Fibroblast of lung (primary cell): ENCODE measurements around the gene MRC2. TPM values are rescaled to one million over a fixed set of nuclear protein-coding genes. Genes with fewer than 3 reads are reported as not detected.
"Not testable (repeated sequence)": the region's sequence is repeated elsewhere in the genome, so short reads cannot be mapped to it uniquely, and the experiment has no call there.

ENCODE experiments used
- DNase-seq, 2 donors: peaks; one replicate each; pipeline versions ENCODE4 v3.0.0 to v3.0.0-alpha.2; 2010; ENCODE audit warnings: low read depth in 2 of 2
- H2AFZ ChIP-seq: 2 replicates; pipeline ENCODE4 v1.5.1; 2012; ENCODE audit warnings: low read length, control low read depth, inconsistent platforms
- H3K27ac ChIP-seq: 2 replicates; pipeline ENCODE4 v1.5.1; 2011; ENCODE audit warnings: low read length, control low read depth; ENCODE audit not compliant: insufficient read depth
- H3K27me3 ChIP-seq: 2 replicates; pipeline ENCODE4 v1.5.1; 2011; ENCODE audit warnings: mild to moderate bottlenecking, low read length; ENCODE audit not compliant: control insufficient read depth, insufficient read depth
- H3K36me3 ChIP-seq: 2 replicates; pipeline ENCODE4 v1.5.1; 2011; ENCODE audit warnings: low read length; ENCODE audit not compliant: control insufficient read depth, insufficient read depth
- H3K4me1 ChIP-seq: 2 replicates; pipeline ENCODE4 v1.5.1; 2011; ENCODE audit warnings: low read length; ENCODE audit not compliant: control insufficient read depth, insufficient read depth; ENCODE audit errors: extremely low read depth
- H3K4me2 ChIP-seq: 2 replicates; pipeline ENCODE4 v1.5.1; 2011; ENCODE audit warnings: low read length, control low read depth; ENCODE audit not compliant: insufficient read depth; ENCODE audit errors: extremely low read depth
- H3K4me3 ChIP-seq, 4 experiments: fragments of 200-600 bp in 1 of 4; sonication (generic) in 1 of 4; replicated peaks in 1 of 4; 2 replicates each; pipeline ENCODE4 v1.5.1; 2011 to 2016; ENCODE audit warnings: low read length in 4 of 4, low read depth in 3 of 4, mild to moderate bottlenecking in 3 of 4, control low read depth in 2 of 4, inconsistent platforms in 1 of 4, mixed read lengths in 1 of 4; ENCODE audit not compliant: insufficient read depth in 1 of 4; ENCODE audit errors: control extremely low read depth in 1 of 4
- H3K79me2 ChIP-seq: 2 replicates; pipeline ENCODE4 v1.5.1; 2012; ENCODE audit warnings: mild to moderate bottlenecking, low read length, inconsistent platforms; ENCODE audit not compliant: control insufficient read depth, insufficient read depth
- H3K9ac ChIP-seq: 2 replicates; pipeline ENCODE4 v1.5.1; 2011; ENCODE audit warnings: mild to moderate bottlenecking, low read length, control low read depth; ENCODE audit not compliant: insufficient read depth
- H3K9me3 ChIP-seq: 2 replicates; pipeline ENCODE4 v1.5.1; 2012; ENCODE audit warnings: low read depth, low read length; ENCODE audit not compliant: control insufficient read depth, insufficient read depth
- H4K20me1 ChIP-seq: 2 replicates; pipeline ENCODE4 v1.5.1; 2011; ENCODE audit warnings: low read length; ENCODE audit not compliant: control insufficient read depth, insufficient read depth; ENCODE audit errors: extremely low read depth
- EZH2 ChIP-seq: IDR thresholded peaks from 2 replicates; pipeline ENCODE4 v1.5.1; 2012; ENCODE audit warnings: low read length, control low read depth, mild to moderate bottlenecking; ENCODE audit errors: missing control alignments
- polyA plus RNA-seq, 2 donors: library from polyadenylated mRNA; depleted of rRNA in 1 of 2; stranded (reverse) in 1 of 2; unstranded in 1 of 2; fragments of >200 nt; gene quantifications; 2 replicates each; pipeline ENCODE4 v1.2.1, GENCODE V29; 2011 to 2012; ENCODE audit warnings: missing spikeins in 1 of 2
- total RNA-seq: library from RNA; depleted of rRNA; stranded (reverse); fragments of >200 nt; gene quantifications from 2 replicates; pipeline ENCODE4 v1.2.1, GENCODE V29; 2014
- TF ChIP-seq, protein P1 (sequence below), 2 donors: IDR thresholded peaks in 1 of 2; conservative IDR thresholded peaks in 1 of 2; 1 replicate in 1 of 2; 2 replicates in 1 of 2; pipeline ENCODE4 v1.5.1; 2011 to 2012; ENCODE audit warnings: low read length in 2 of 2, control low read depth in 1 of 2, inconsistent platforms in 1 of 2, low read depth in 1 of 2, mild to moderate bottlenecking in 1 of 2

MRC2 gene
- total and polyA plus RNA-seq, 2 donors (not counting 1 experiment from before 2014, with no cell fraction given), result 98.7 to 164 TPM

DNA sequence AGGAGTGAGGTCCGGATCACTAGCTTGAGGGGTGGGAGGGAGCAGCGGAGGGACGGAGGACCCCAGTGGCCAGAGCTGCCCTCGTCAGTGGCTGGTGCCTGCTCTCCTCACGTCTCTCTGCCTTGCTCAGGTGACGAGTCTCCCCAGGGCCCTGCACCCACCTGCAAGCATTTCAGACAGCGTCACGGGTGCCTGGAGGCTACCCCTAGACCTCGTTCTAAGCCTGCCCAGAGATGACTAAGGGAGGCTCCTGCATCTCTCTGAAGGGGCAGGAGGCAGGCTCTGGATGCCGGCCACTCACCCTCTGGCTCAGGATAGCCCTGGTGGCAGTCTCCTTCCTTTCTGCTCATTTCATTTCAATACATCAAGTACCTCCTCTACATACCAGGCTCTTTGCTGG, 68.8 kb downstream of the MRC2 start:
- Histone ChIP-seq H3K9ac (no peak overlapping the region), H3K27me3 (no peaks in the 10 kb centered on the region), H3K4me1 (no peaks in the 10 kb centered on the region), H3K9me3 (no peaks in the 10 kb centered on the region), H3K79me2 (no peaks in the 10 kb centered on the region), H3K4me2 (no peak overlapping the region), H4K20me1 (no peaks in the 10 kb centered on the region), H2AFZ (no peak overlapping the region), H3K36me3 (peaks cover 9% of the 10 kb centered on the region), H3K4me3 (no peak overlapping the region), H3K27ac (no peak overlapping the region)
- DNase-seq, result peak in 1 of 2 donors; percentile 35
- TF ChIP-seq, protein P1, sequence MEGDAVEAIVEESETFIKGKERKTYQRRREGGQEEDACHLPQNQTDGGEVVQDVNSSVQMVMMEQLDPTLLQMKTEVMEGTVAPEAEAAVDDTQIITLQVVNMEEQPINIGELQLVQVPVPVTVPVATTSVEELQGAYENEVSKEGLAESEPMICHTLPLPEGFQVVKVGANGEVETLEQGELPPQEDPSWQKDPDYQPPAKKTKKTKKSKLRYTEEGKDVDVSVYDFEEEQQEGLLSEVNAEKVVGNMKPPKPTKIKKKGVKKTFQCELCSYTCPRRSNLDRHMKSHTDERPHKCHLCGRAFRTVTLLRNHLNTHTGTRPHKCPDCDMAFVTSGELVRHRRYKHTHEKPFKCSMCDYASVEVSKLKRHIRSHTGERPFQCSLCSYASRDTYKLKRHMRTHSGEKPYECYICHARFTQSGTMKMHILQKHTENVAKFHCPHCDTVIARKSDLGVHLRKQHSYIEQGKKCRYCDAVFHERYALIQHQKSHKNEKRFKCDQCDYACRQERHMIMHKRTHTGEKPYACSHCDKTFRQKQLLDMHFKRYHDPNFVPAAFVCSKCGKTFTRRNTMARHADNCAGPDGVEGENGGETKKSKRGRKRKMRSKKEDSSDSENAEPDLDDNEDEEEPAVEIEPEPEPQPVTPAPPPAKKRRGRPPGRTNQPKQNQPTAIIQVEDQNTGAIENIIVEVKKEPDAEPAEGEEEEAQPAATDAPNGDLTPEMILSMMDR (conservative IDR thresholded peaks at IDR 0.05 in 1 of 2, IDR thresholded peaks at IDR 0.05 in 1 of 2; ENCODE audit: low read depth in 1 of 2, low read length in 2 of 2), result no peak
- TF ChIP-seq EZH2, result no peak

DNA sequence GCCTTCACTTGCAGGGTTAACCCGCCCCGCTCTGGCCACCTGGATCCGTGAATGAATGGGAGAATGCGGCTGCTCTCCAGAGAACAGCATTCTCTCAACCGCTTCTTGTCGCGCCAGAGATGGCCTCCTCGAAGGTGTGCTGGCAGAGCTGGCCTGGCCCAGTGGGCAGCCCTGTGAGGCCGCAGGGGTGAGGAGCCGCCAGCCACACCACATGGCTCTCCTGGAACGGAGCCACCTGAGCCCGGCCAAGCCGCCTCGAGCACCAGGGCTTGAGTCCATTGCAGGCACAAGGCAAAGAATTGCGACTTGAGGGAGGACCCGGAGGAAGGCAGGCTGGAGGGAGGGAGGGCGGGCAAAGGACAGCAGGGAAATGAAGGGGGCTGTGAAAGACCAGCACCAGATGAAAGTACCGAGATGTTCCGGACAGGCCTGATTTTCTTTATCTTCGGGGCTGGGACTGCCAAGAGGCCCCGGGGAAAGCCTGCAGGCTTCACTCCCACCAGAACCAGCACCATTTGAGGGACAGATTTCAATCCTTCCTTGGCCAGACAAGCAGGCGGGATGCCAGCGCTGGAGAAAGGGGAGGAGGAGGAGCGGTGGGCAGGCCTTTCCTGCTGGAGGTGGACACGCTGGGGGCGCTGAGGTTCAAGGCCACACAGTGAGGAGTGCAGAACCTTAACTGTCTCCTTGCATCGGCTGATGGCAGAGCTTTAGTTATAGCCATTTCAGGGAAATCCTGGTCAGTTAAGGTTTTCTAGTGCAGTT, 69.4 kb downstream of the MRC2 start:
- Histone ChIP-seq H3K9me3 (no peaks in the 10 kb centered on the region), H3K36me3 (peaks cover 9% of the 10 kb centered on the region), H3K4me2 (no peak overlapping the region), H3K27me3 (no peaks in the 10 kb centered on the region), H3K4me3 (no peak overlapping the region), H3K79me2 (no peaks in the 10 kb centered on the region), H2AFZ (no peak overlapping the region), H3K27ac (no peak overlapping the region), H4K20me1 (no peaks in the 10 kb centered on the region), H3K9ac (no peak overlapping the region), H3K4me1 (no peaks in the 10 kb centered on the region)
- TF ChIP-seq, protein P1 (conservative IDR thresholded peaks at IDR 0.05 in 1 of 2, IDR thresholded peaks at IDR 0.05 in 1 of 2; ENCODE audit: low read depth in 1 of 2, low read length in 2 of 2), result no peak
- TF ChIP-seq EZH2, result no peak
- no peak for DNase-seq

DNA sequence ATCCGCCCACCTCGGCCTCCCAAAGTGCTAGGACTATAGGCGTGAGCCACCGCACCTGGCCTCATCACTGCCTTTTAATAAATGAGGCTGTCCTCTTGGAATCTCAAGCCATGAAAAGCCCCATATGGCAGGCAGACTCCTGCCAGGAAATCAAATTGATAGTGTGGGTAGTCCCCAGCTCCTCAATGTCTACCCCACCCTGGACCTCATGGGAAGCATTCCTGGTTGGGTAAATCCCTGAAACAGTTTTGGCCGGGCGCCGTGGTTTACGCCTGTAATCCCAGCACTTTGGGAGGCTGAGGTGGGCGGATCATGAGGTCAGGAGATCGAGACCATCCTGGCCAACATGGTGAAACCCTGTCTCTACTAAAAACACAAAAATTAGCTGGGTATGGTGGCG, 71.0 kb downstream of the MRC2 start:
- not testable (repeated sequence) for H2AFZ ChIP-seq, H3K27ac ChIP-seq, H3K4me3 ChIP-seq, H3K36me3 ChIP-seq, H3K9me3 ChIP-seq, H3K9ac ChIP-seq, H3K27me3 ChIP-seq, H4K20me1 ChIP-seq, H3K79me2 ChIP-seq, H3K4me1 ChIP-seq, H3K4me2 ChIP-seq
- peak in 1 of 2 donors; percentile 65 for DNase-seq
